Adrenal gland (tissue), 12 donors: Measurements from ENCODE around the gene CDK8. TPM values are rescaled to one million over a fixed set of nuclear protein-coding genes. Genes with fewer than 3 reads are reported as not detected.

Source experiments
- DNase-seq, 7 donors: peaks; one replicate each; pipeline ENCODE4 v3.0.0-alpha.2; 2019 to 2020
- H3K27ac ChIP-seq, 5 donors: fragments of 200-600 bp; sonication (generic) in 4 of 5; 1 replicate in 3 of 5; 2 replicates in 2 of 5; pipeline versions ENCODE4 v1.5.1 to v1.8.0; 2016 to 2020; ENCODE audit warnings: mild to moderate bottlenecking in 1 of 5
- H3K27me3 ChIP-seq: fragments of 200-600 bp; 2 replicates; pipeline ENCODE4 v1.8.0; 2021
- H3K36me3 ChIP-seq, 2 donors: fragments of 200-600 bp; replicated peaks in 1 of 2; 1 replicate in 1 of 2; 2 replicates in 1 of 2; pipeline versions ENCODE4 v1.5.1 to v1.8.0; 2018 to 2022
- H3K4me1 ChIP-seq, 2 donors: fragments of 200-600 bp; replicated peaks in 1 of 2; 1 replicate in 1 of 2; 2 replicates in 1 of 2; pipeline versions ENCODE4 v1.5.1 to v1.8.0; 2018 to 2021
- H3K4me3 ChIP-seq, 4 donors: fragments of 200-600 bp; sonication (generic) in 3 of 4; one replicate each; pipeline ENCODE4 v1.5.1; 2016 to 2018
- H3K9me3 ChIP-seq, 3 donors: fragments of 200-600 bp; sonication (generic) in 1 of 3; replicated peaks in 1 of 3; 1 replicate in 2 of 3; 2 replicates in 1 of 3; pipeline versions ENCODE4 v1.5.1 to v1.8.0; 2016 to 2021
- CTCF ChIP-seq, 6 experiments: fragments of 450-650 bp in 4 of 6; fragments of 200-600 bp in 2 of 6; sonication (generic) in 1 of 6; IDR thresholded peaks; 1 replicate in 5 of 6; 2 replicates in 1 of 6; pipeline versions ENCODE4 v1.5.1 to v1.8.0; 2016 to 2021; ENCODE audit warnings: antibody characterized with exemption in 6 of 6, mild to moderate bottlenecking in 2 of 6, moderate library complexity in 1 of 6
- POLR2A ChIP-seq, 2 donors: fragments of 450-650 bp; IDR thresholded peaks; one replicate each; pipeline ENCODE4 v1.6.1; 2017; ENCODE audit warnings: antibody characterized with exemption in 2 of 2, mild to moderate bottlenecking in 2 of 2, moderate library complexity in 1 of 2
- WGBS, 4 donors: extraction: QIAGEN DNeasy Blood & Tissue Kit in 2 of 4; methylation state at CpG; one replicate each; pipeline versions ENCODE4 v1.1.5 to v1.1.7; 2013 to 2017; 5-methylcytosine and 5-hydroxymethylcytosine counted together
- intact Hi-C, 2 donors: fragments of 100-400 bp; cut with DNase I; formaldehyde crosslinking; loops; one replicate each; pipeline versions ENCODE4 v1.14.1 to v1.15.0; 2022 to 2023
- polyA plus RNA-seq, 3 donors: library from polyadenylated mRNA; stranded (reverse); fragments of 200-250 nt in 2 of 3; fragments of 350-450 nt in 1 of 3; fragmentation: Illumina TruSeq in 1 of 3; extraction: RNeasy Lipid Tissue Mini Kit (QIAGEN cat#74804) in 1 of 3; gene quantifications; one replicate each; pipeline ENCODE4 v1.2.3, GENCODE V29; 2013 to 2014
- total RNA-seq, 9 donors: library from RNA; depleted of rRNA in 4 of 9; stranded (reverse); fragments of >200 nt in 4 of 9; fragments of 120-200 nt in 1 of 9; fragmentation: NEBNext Ultra II Directional in 1 of 9; extraction: Animal tissue kit (Norgen Biotek cat#: 25700) in 1 of 9; gene quantifications; one replicate each; pipeline versions ENCODE4 v1.1.0 to v1.2.4, GENCODE V29; 2013 to 2023
- donor health status: healthy with polysubstance abuse.
- donor health status: Bipolar disorder and iron deficiency.
- donor health status: DM: yes; HTN: yes; CAD: no.
- donor health status: DM: no; HTN: no; CAD: no.
- donor health status: DM: no; HTN: no; CAD: no.
- donor health status: DM: yes; HTN: yes; CAD: no.

The CDK8 gene
- total and polyA plus RNA-seq, 12 donors: 7.7 to 65.4 (median 11.3) TPM

GRCh38 chr13:26266311-26266710 lies 12.4 kb downstream of the CDK8 start:
- H3K4me1 ChIP-seq: peaks cover 0 to 12% of the 10 kb centered on the region in 2 donors
- no peak overlapping the region for H3K27ac ChIP-seq
- intact Hi-C loops: no loop called here
- no peaks in the 10 kb centered on the region for H3K27me3 ChIP-seq
- no peak overlapping the region for H3K4me3 ChIP-seq
- no peak for DNase-seq
- no peaks in the 10 kb centered on the region for H3K9me3 ChIP-seq
- WGBS, 4 donors: 61 to 69% (median 66%) methylated on average over 3 of the region's 3 CpGs
- no peak for TF ChIP-seq POLR2A (IDR thresholded peaks at IDR 0.05)
- TF ChIP-seq CTCF (IDR thresholded peaks at IDR 0.05): no peak
- no peaks in the 10 kb centered on the region for H3K36me3 ChIP-seq

GRCh38 chr13:26270707-26271106 lies 16.8 kb downstream of the CDK8 start:
- WGBS, 4 donors: 94 to 99% (median 95%) methylated on average over 3 of the region's 3 CpGs
- Histone ChIP-seq H3K27ac (no peak overlapping the region), H3K36me3 (no peaks in the 10 kb centered on the region), H3K9me3 (no peaks in the 10 kb centered on the region), H3K4me3 (no peak overlapping the region), H3K27me3 (no peaks in the 10 kb centered on the region), H3K4me1 (peaks cover 0 to 17% of the 10 kb centered on the region in 2 donors)
- intact Hi-C loops: no loop called here
- TF ChIP-seq POLR2A (IDR thresholded peaks at IDR 0.05) (no peak), CTCF (IDR thresholded peaks at IDR 0.05) (no peak)
- DNase-seq: no peak

- H3K4me3 ChIP-seq: no peak overlapping the region
- H3K9me3 ChIP-seq: no peaks in the 10 kb centered on the region
- TF ChIP-seq POLR2A (IDR thresholded peaks at IDR 0.05) (no peak), CTCF (IDR thresholded peaks at IDR 0.05) (no peak)
- H3K36me3 ChIP-seq: no peaks in the 10 kb centered on the region
- H3K27me3 ChIP-seq: no peaks in the 10 kb centered on the region
- peaks cover 4 to 16% of the 10 kb centered on the region in 2 donors for H3K4me1 ChIP-seq
- DNase-seq: no peak
- no peak overlapping the region for H3K27ac ChIP-seq
- WGBS, 4 donors: 77 to 93% (median 85%) methylated on average over 3 of the region's 3 CpGs
- intact Hi-C loops: no loop called here
Observed at GRCh38 chr13:26272621-26273020, 18.7 kb downstream of the CDK8 start.

- H3K4me3 ChIP-seq: no peak overlapping the region
- DNase-seq: no peak
- H3K9me3 ChIP-seq: no peaks in the 10 kb centered on the region
- intact Hi-C loops: no loop called here
- no peak overlapping the region for H3K27ac ChIP-seq
- TF ChIP-seq POLR2A (IDR thresholded peaks at IDR 0.05): no peak
- TF ChIP-seq CTCF (IDR thresholded peaks at IDR 0.05): no peak
- H3K4me1 ChIP-seq: peaks cover 4 to 20% of the 10 kb centered on the region in 2 donors
- H3K27me3 ChIP-seq: no peaks in the 10 kb centered on the region
- 88 to 100% (median 94%) methylated on average over 2 of the region's 2 CpGs for WGBS, 4 donors
- H3K36me3 ChIP-seq: no peaks in the 10 kb centered on the region
Observed at GRCh38 chr13:26280295-26280694, 26.4 kb downstream of the CDK8 start.
